Measurements from ENCODE around the gene ZSCAN5A.
"Not testable (repeated sequence)": the region's sequence is repeated elsewhere in the genome, so short reads cannot be mapped to it uniquely, and the experiment has no call there.

ZSCAN5A gene

DNA sequence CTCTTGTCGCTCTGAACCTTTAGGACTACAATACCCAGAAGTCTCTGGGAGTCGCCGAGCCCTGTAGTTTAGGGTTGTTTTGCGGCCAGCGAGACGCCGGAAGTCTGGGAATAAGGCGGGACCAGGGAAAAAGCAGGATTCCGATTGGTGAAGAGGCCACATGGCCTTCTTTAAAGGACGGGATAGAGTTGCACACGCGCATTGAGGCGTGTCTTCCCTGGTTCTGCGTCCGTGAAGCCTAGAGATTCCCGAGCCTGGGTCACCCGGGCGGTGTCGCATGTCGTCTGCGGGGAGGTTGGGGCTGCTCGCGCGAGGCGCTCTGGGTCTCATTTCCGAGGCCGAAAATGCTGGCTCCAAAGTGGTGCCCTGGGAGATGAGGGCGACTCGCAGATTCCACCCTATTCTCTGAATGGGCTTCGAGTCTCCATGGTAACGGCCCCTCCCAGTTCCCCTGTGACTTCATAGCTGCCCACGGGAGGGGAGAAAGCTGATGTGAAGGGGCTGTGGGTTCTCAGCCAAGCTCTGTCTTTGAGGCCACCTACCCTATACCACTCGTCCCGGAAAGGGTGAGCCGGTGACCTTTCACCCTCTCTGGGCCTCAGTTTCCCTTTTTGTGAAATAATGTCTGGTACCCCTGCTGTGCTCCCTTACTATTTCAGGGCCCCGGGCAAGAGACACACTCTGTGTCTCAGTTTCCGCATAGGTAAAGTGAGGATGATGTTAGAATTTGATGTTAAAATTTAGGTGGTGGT, 614 bp upstream of the ZSCAN5A start:
- in situ Hi-C loops (cut with MboI; ENCODE audit: low sequenced_read_pairs): no loop called here

DNA sequence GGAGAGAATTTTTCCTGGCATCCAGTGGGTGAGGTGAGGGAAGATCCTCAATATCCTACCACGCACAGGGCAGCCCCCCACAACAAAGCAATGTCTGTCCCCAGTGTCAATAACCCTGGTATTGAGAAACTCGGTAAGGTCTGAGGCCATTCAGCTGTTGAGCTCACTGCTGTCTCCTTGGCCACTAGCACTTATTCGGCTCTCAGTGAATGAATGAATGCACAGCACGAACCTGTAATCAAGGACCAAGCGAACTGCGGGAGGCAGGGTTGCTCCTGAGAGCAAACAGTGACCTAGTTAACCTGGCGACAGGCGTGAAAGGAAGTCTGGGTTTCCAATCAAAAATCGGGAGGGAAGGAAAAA, 640 bp downstream of the ZSCAN5A start:
- in situ Hi-C loops (cut with MboI; ENCODE audit: low sequenced_read_pairs): no loop called here

DNA sequence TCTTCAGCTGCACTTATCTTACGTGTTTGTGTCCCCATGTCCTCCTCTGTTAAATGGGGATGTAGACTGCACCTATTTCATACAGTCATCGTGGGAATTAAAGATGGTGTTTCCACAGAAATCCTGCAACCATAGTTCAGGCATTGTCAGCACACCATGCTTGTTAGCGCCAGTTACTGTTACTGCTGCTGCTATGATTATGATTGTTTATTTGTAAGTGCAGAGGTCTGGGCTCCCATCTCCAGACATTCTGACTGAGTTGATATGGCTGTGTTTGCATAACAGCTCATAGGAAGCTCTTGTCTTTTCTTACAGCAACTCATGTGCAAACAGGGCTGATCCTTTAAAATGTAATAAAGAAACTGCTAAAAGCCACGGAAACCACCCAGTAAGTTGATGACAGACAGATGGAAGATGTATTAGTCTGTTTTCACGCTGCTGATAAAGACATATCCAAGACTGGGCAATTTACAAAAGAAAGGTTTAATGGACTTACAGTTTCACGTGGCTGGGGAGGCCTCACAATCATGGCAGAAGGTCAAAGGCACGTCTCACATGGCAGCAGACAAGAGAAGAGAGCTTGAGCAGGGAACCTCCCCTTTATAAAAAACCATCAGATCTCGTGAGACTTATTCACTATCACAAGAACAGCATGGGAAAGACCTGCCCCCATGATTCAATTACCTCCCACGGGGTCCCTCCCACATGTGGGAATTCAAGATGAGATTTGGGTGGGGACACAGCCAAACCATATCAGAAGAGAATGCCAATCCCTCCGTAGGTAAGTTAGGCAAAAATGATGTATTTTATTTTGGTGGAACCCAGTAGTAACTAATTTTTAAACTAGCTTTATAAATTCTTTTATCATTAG, 1.6 kb downstream of the ZSCAN5A start:
- in situ Hi-C loops (cut with MboI; ENCODE audit: low sequenced_read_pairs): no loop called here

DNA sequence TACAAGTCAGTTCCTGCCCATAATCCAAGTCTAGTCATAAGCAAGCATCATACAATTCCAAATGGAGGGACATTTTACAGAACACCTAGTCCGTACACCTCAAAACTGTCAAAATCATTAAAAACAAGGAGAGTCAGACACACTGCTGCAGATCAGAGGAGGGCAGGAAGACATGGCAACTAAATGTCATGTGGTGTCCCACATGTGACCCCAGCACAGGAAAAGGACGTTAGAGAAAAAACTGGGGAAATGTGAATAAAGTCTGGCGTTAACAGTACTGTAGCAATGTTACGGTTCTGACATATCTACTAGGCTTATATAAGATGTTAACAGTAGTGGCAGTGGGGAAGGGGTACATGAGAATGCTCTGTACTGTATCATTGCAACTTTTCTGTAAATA, 2.3 kb downstream of the ZSCAN5A start:
- in situ Hi-C loops (cut with MboI; ENCODE audit: low sequenced_read_pairs): no loop called here

DNA sequence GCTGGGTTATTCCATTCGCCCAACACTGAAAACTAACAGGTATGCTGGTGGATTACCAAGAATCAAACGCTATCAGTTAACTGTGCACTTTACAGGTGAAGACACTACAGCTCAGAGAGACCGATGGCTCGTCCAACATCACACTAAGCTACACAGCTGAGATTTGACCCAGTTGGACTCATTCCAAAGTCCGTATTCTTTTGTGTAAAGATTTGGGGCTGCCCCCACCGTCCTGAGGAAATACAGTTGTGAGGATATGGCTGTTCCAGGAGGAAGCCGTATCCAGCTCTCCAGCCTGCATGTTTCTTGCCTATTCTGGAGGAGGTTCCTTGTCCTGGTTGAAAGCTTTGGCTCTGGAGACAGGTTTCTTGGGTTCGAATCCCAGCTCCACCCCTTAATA, 4.2 kb downstream of the ZSCAN5A start:
- in situ Hi-C loops (cut with MboI; ENCODE audit: low sequenced_read_pairs): no loop called here

DNA sequence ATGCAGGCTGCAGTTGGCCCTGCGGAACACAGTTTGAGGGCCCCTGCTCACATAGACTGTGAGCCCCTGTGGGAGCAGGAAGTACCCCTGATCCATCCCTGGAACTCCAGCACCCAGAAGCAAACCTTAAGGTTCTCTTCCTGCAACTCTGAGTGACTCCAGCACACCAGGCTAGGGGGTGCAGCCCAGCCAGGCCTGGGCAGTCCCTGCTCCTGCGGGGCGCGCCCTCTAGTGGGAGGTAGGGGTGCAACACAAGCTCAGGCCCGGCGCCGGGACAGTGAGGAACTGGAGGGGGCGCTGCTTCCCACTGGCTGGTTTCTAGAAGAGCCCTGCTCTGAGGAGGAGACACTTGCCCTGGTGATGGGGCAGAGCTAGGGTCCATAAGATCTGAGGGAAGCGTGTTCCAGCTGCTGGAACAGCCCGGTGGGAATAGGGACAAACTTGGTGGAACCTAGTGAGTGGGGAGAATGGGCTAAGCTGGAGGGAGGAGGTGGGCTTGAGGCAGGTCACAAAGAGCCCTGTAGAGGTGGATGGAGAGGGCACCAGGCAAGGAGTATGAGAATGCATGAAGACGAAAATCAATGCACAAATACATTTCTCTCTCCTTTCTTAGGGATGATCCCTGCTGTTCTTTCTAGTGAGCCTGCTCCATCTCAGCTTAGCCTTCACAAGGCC, 5.0 kb downstream of the ZSCAN5A start:
- in situ Hi-C loops (cut with MboI; ENCODE audit: low sequenced_read_pairs): no loop called here

DNA sequence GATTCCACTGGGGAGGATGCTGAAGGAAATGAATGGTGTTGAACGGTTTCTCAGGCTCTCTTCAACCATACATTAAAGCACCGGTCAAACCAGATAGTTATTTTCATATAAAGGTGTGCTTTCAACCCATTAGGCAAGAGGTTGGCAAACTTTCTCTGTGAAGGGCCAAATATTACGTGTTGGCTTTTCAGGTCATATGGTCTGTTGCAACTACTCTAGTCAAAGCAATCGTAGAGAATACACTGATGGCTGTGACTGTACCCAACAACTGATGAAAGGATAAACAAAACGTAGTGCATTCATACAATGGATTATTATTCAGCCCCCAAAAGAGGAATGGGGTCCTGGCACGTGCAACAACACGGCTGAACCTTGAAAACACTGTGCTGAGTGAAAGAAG, 5.8 kb downstream of the ZSCAN5A start:
- in situ Hi-C loops (cut with MboI; ENCODE audit: low sequenced_read_pairs): no loop called here

DNA sequence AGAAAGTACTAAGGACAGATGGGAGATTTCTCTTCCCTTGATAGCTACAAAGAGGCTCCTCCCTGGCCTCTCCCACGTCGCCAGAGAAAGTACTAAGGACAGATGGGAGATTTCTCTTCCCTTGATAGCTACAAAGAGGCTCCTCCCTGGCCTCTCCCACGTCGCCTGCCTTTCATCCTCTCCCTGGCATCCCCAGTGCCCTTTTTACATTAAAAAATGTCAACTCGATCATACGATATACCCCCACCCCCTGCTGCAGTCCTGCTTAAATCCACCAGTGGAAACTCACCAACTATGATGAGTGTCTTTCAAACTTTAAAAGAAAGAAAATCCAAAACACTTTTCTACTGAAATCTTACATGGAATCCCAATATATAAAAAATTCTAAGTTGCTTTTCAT, 7.6 kb downstream of the ZSCAN5A start:
- in situ Hi-C loops (cut with MboI; ENCODE audit: low sequenced_read_pairs): not testable (repeated sequence)

DNA sequence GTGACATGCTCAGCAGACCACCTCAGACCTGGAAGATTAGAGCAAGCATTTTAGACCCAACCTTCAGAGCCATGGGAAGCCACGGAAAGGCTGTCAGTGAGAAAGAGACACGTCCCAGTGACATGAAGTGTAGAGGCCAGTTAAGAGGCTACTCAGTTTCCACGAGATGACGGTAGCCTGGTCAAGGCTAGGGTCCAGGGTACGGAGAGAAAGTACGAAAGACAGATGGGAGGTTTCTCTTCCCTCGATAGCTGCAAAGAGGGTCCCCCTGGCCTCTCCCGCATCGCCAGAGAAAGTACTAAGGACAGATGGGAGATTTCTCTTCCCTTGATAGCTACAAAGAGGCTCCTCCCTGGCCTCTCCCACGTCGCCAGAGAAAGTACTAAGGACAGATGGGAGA, 8.6 kb downstream of the ZSCAN5A start:
- in situ Hi-C loops (cut with MboI; ENCODE audit: low sequenced_read_pairs): no loop called here

DNA sequence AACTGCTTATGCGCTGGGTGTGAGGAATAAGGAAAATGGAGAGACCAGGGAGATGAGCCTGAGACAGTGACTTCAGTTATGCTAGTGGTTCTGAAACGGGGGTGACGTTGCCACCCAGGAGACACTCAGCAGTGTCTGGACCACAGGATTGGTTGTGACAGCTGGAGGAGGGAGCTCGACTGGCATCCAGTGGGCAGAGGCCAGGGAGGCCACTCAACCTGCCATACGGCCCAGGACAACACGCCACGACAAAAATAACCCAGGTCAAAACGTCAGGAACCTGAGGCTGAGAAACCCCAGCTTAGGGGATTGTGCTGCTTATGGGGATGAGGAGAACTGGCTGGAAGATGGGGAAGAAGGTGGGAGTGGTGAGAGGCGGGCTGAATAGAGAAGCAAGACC, 10.4 kb downstream of the ZSCAN5A start:
- in situ Hi-C loops (cut with MboI; ENCODE audit: low sequenced_read_pairs): no loop called here

DNA sequence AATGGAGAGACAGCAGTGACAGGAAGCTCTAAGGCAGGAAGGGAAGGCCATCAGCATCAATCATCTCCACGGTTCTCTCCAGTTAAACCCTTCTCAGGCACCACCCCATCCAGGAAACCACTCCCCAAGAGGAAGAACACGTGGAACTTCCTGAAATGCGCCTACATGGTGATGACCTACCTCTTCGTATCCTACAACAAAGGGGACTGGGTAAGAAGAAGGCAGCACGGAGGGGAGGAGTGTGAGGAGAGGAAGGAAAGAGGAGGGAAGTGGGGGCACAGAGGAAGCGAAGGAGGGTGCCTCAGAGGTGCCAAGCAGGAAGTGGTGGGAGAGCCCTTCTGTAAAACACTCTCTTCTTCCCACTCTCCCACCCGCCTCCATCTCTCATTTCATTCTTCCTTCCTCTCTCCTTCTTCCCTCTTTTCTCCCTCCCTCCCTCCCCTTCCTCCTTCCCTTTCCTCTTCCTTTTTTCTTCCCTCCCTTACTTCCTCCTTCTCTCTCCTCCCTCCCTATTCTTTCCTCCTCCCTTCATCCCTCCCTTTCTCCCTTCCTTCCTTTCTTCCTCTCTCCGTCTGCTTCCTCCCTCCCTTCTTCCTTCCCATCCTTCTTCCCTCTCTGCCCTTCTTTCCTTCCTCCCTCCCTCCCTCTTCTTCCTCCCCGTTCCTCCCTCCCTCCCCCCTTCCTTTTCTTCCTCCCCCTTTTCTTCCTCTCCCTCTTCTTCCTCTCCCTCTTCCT, 12.6 kb downstream of the ZSCAN5A start:
- in situ Hi-C loops (cut with MboI; ENCODE audit: low sequenced_read_pairs): no loop called here

DNA sequence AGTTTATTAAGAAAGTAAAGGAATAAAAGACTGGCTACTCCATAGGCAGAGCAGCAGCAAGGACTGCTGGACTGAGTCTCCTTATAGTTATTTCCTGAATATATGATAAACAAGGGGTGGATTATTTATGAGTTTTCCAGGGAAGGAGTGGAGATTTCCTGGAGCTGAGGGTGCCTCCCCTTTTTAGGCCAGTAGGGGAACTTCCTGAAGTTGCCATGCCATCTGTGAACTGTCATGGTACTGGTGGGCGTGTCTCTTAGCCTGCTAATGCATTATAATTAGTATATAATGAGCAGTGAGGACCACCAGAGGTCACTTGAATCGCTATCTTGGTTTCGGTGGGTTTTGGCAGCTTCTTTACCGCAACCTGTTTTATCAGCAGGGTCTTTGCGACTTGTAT, 13.5 kb downstream of the ZSCAN5A start:
- in situ Hi-C loops (cut with MboI; ENCODE audit: low sequenced_read_pairs): no loop called here

DNA sequence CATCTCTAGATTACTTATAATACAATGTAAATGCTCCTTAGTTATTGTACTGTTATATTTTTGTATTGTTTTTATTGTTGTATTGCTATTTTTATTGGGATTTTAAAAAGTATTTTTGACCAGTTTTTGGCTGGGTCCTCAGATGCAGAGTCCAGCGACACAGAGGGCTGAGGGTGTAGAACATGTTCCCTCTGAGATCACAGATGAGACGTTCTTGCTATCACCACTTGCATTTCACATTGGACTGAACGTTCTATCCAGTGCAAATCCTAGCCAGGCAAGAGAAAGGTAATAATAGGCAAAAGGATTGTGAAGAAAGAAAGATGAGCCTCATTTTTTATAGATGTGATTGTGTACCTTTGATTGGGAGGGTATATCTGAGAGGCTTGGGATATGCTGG, 15.0 kb downstream of the ZSCAN5A start:
- in situ Hi-C loops (cut with MboI; ENCODE audit: low sequenced_read_pairs): no loop called here

DNA sequence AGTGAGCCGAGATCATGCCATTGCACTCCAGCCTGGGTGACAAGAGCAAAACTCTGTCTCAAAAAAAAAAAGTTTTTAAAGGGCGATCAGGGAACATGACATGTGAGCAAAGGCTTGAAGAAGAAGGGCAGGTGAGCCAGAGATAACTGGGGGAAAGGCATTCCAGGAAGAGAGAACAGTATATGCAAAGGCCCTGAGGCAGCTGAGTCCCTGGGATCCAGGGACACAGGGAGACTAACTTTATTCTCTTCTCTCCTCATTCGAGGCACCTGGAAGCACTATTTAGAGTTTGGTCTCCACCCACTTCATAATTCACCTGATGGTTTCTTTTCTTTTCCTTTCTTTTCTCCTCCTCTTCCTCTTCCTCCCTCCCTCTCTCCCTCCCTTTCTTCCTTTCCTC, 17.6 kb downstream of the ZSCAN5A start:
- in situ Hi-C loops (cut with MboI; ENCODE audit: low sequenced_read_pairs): no loop called here

DNA sequence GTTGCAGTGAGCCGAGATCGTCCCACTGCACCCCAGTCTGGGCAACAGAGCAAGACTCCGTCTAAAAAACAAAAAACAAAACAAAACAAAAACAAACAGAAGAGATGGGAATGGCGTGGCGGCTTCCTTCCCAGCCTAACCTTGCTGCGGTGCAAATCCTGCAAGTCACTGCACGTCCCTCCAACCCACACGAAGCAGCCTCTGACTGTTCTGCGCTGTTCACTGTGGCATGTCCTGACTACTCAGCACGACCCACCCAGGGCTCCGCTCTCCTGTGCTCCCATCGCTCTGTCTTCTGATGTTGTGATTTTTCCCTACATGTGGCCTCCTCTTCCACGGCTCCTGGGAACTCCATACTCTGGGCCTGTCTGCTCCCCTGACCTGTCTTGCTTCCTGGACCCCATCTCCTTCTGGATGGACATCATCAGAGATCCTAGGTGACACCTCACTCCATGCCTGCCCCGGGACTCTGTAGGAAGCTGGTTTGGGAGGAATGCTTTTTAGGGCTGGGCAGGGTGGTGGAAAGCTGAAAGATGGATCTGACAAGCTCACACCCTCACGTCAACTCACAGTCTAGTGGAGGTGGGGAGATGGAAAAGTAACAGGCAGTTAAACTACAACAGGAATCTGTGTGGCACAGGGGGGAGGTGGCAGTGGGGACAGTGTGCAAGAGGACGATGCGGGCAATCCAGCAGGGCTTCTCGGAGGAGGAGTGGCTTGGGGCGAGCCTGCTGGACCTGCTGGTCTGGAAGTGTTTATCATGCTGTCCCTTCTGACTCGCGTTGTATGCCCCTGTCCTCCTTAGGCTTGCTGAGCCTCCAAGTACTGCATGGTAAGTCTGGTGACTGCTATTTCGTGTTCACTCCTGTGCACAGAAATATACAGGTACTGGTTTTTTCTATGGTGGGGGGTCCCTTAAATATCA, 18.8 kb downstream of the ZSCAN5A start:
- in situ Hi-C loops (cut with MboI; ENCODE audit: low sequenced_read_pairs): no loop called here

DNA sequence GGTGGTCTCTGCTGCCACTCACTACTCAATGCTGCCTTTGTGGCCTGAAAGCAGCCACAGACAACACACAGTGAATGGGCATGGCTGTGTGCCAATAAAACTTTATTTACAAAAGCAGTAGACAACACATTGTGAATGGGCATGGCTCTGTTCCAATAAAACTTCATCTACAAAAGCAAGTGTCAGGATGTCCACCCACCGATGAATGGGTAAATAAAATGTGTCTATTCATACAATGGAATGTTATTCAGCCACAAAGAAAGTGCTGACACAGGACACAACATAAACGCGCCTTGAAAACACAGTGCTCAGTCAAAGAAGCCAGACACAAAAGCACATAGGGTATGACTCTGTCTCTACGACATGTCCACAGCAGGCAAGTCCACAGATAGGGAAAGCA, 20.1 kb downstream of the ZSCAN5A start:
- in situ Hi-C loops (cut with MboI; ENCODE audit: low sequenced_read_pairs): no loop called here

DNA sequence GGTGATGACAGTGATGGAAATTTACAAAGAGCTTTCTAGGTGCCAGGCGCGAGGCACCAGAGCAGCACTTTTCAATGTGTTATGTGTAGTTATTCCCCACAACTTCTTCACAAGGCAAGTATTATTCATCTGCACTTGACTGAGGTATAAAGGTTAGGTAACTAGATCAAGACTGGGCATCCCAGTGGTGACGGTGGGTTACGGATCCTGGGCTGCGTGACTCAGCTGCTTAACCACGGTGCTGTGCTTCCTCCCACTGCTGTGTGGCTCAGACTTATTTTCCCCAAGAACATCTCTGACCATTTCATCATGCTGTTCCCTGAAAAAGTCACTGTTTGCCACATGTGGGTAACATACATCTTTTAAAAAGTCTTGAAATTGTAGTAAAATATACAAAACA, 22.8 kb downstream of the ZSCAN5A start:
- in situ Hi-C loops (cut with MboI; ENCODE audit: low sequenced_read_pairs): no loop called here

DNA sequence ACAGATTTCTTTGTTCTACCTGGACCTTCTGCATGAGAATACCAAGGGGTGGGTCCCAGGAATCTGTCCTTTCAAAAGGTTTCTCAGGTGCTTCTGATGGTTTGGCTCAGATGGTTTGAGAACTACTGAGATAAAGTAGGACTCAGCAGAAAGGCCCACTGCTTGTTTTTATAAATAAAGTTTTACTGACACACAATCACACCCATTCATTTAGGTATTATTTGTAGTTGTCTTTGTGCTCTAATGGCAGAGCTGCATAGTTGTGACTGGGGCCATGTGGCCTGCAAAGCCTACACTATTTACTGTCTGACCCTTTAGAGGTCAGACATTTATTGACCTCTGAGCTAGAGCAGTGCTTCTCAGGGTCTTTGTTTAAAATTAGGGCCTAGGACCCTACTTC, 24.5 kb downstream of the ZSCAN5A start:
- in situ Hi-C loops (cut with MboI; ENCODE audit: low sequenced_read_pairs): no loop called here

DNA sequence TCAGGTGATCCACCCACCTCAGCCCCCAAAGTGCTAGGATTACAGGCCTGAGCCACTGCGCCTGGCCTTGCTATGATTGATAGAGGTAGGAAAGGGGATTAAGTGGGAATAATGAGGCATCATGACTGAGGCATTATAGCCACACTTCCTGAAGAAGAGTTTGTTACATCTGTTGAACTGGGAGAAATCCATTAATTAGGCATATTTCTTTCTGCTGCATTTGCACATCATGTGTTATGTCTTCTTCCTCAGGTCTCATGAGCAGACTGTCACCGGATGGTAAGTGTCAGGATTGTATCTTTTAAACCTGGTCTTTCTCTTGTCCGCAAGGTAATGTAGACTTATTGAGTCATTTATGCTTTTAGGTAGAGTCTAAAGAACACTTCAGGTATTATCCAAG, 29.9 kb downstream of the ZSCAN5A start:
- in situ Hi-C loops (cut with MboI; ENCODE audit: low sequenced_read_pairs): no loop called here

DNA sequence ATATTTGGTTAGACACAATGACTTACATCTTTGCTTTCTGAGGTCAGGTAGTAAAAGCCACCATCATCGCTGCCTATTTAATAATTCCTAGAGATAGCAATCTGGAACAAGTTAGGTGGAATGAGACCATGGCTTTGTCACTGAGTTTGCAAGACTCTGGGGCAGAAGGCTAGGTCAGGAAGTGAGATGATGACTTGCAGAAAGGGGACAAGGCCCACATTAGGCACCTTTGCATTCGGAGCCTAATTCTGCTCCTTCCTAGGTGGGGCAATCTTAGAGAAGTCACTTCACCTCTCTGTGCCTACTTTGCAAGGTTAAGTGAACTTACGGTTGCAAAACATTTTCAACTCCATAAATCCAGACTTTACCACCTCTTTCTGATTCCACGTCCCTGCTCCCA, 31.8 kb downstream of the ZSCAN5A start:
- in situ Hi-C loops (cut with MboI; ENCODE audit: low sequenced_read_pairs): no loop called here
